GM10266 (cell line): Measurements from ENCODE around the gene VPS13D.

Source experiments
- DNase-seq: peaks from one replicate; pipeline ENCODE4 v3.0.0; 2012; ENCODE audit errors: extremely low spot score
- TF ChIP-seq, protein P1 (sequence below): IDR thresholded peaks from 2 replicates; pipeline ENCODE4 v1.5.1; 2012; ENCODE audit warnings: mild to moderate bottlenecking, low read depth; ENCODE audit not compliant: control insufficient read depth, insufficient read depth; ENCODE audit errors: missing control alignments

VPS13D gene

DNA sequence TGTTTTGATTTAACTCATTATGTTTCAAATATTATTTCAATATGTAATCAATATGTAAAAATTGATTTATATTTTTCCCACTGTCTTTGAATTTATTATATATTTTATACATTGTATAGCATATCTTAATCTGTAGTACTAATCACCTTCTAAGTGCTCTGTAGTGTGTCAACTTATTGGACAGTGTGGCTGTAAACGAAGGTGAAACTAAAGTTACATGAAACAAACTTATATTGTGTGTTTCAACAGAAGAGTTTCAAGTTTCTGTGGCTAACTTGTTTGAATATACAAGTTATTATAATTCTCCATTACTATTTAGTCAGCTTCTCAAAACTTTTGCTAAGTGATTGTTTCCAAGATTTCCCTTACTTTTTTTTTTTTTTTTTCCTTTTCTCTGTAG lies 212.4 kb downstream of the VPS13D start:
- TF ChIP-seq, protein P1, sequence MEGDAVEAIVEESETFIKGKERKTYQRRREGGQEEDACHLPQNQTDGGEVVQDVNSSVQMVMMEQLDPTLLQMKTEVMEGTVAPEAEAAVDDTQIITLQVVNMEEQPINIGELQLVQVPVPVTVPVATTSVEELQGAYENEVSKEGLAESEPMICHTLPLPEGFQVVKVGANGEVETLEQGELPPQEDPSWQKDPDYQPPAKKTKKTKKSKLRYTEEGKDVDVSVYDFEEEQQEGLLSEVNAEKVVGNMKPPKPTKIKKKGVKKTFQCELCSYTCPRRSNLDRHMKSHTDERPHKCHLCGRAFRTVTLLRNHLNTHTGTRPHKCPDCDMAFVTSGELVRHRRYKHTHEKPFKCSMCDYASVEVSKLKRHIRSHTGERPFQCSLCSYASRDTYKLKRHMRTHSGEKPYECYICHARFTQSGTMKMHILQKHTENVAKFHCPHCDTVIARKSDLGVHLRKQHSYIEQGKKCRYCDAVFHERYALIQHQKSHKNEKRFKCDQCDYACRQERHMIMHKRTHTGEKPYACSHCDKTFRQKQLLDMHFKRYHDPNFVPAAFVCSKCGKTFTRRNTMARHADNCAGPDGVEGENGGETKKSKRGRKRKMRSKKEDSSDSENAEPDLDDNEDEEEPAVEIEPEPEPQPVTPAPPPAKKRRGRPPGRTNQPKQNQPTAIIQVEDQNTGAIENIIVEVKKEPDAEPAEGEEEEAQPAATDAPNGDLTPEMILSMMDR, result no peak
- DNase-seq, result no peak

DNA sequence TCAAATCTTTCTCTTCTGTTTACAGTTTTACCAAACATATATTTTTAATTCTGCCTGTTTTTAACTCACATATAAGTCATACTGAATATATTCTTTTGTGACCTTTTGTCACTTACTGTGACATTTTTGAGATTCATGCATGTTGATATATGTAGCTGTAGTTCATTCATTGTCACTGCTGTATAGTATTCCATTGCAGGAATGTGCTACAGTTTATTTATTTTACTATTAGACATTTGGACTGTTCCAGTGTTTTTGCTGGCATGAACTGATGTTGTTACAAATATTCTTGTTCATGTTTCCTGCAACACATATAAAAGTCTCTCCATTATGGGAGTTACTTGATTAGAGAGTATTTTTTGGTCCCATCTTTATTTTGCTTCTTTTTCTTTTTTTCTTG lies 213.3 kb downstream of the VPS13D start:
- TF ChIP-seq, protein P1, result no peak

DNA sequence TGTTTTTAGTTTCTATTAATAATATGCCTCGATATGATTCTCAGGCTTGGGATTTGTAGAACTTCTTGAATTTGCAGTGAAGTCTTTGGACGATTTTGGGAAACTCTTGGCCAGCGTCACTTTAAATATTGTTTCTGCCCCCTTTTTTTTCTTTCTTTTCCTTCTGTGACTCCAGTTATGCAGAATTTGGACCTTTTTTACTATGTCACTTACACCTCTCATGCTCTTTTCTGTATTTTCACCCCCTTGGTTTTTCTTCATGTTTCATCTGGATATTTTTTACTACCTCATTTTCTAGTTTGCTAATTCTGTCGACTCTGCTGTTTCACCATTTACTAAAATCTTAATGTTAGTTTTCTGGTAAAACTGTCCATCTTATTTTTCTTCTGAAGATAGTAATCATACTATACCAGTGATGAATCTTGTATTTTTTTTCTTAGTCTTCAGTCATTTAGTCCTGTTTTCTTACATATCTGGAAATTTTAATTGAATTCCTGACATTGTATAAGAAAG lies 214.6 kb downstream of the VPS13D start:
- no peak for DNase-seq
- TF ChIP-seq, protein P1, result no peak

More for the DNA sequence above, 213.3 kb downstream of the VPS13D start:
- DNase-seq, result no peak

DNA sequence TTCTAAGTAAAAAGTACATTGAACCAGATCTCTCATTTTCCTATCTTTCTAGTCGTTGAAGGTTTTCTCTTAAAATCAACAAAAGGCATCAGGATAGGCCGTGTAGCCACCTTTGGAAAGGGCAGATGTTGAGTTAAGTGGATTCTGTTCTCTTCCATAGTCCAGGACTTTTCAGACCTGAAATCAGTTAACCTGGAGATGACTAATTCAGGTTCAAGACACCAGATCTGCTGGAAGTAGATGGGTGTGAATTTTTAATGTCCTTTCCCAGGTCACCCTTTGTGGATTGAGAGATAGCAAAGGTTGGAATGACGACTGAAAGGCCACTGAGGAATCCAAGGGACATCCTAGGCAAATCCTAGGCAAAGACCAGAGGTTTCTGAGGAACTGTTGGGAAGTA lies 215.4 kb downstream of the VPS13D start:
- DNase-seq, result no peak
- TF ChIP-seq, protein P1, result no peak

DNA sequence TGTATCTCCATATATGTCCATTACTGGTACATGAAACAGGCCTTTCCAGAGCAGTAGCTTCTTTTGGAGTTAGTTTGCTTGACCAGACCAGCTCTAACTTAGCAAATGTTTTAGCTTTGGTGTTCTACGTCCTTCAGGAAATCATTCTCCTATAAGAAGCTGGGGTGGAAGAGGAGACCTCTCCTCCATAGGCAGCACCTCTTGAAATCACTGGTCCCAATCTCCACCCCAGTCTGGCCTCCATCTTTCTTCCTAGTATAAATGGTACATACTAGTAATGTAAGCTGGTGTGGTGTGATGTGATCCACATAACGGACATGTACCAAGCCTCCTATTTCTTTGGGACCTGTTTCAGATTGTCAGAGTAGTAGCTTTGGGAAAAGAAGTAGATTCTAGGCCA lies 216.8 kb downstream of the VPS13D start:
- TF ChIP-seq, protein P1, result no peak
- DNase-seq, result no peak

DNA sequence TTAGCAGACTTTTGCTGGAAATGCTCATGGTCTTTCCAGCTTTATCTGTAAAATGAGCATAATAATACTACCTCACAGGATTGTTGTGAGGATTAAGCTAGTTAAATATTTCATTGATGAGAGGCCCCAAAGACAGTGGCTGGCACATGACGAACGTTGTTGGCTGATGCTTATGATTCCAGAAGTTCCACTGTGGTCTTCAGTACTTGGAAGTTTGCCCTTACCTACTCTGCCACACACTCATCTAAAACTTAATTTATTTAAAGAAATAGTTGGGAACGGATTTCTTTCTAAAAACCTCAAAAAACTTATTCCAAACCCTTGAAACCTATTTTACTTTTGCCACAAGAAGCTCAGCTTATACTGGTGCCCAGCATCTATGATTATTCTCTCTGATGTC lies 217.5 kb downstream of the VPS13D start:
- DNase-seq, result no peak

DNA sequence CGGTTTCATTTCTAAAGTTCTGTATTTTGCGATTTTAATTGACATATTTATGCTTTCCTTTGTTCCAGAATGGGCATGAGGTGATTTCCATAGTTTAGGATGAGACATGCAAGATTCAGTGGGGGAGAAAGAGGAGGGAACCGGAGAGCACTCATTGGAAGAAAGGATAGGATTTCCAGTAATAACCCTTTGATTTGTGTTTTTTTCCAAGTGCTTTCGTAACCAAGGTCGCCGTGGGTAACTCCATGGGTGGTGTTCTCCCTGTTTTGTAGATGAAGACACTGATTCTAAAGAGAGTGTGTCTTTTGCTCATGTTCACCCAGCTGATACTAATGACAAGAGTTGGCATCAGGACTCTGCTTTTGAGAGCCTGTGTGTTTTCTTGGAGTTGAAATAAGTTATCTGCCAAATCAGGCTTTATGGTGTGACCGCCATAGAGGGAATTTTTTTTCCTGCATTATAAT lies 218.1 kb downstream of the VPS13D start:
- DNase-seq, result no peak
- TF ChIP-seq, protein P1, result no peak

More for the DNA sequence above, 217.5 kb downstream of the VPS13D start:
- TF ChIP-seq, protein P1, result no peak
